SU-DHL-6 (cell line): Measurements from ENCODE around the gene DUSP6.

ENCODE experiments used
- H2AFZ ChIP-seq: fragments of 200-600 bp; sonication (generic); 2 replicates; pipeline ENCODE4 v1.6.1; 2014; ENCODE audit warnings: low read depth, mild to moderate bottlenecking, moderate library complexity, mixed read lengths, antibody characterized with exemption, low read length; ENCODE audit not compliant: severe bottlenecking
- H3F3A ChIP-seq: fragments of 200-600 bp; shearing (Covaris generic); 2 replicates; pipeline ENCODE4 v1.6.0; 2016; ENCODE audit warnings: antibody characterized with exemption, mild to moderate bottlenecking; ENCODE audit not compliant: insufficient read depth
- H3K27ac ChIP-seq: fragments of 200-600 bp; sonication (generic); 2 replicates; pipeline ENCODE4 v1.5.1; 2016; ENCODE audit warnings: low read depth, mild to moderate bottlenecking, low read length, moderate library complexity, mixed read lengths
- H3K27me3 ChIP-seq: fragments of 200-600 bp; sonication (generic), shearing (Covaris generic); 2 replicates; pipeline ENCODE4 v1.6.0; 2014; ENCODE audit warnings: mild to moderate bottlenecking, low read length
- H3K36me3 ChIP-seq: fragments of 200-600 bp; sonication (generic); 2 replicates; pipeline ENCODE4 v1.6.1; 2014; ENCODE audit warnings: mild to moderate bottlenecking, low read length, mixed read lengths
- H3K4me2 ChIP-seq: fragments of 300-600, 200-600 bp; shearing (Covaris generic), sonication (generic); 2 replicates; pipeline ENCODE4 v1.6.0; 2014; ENCODE audit warnings: low read length, low read depth, mild to moderate bottlenecking; ENCODE audit not compliant: poor library complexity, severe bottlenecking
- H3K4me3 ChIP-seq: fragments of 200-600 bp; sonication (generic); 2 replicates; pipeline ENCODE4 v1.5.1; 2014; ENCODE audit warnings: antibody characterized with exemption, low read length, mild to moderate bottlenecking, mixed read lengths; ENCODE audit not compliant: insufficient read depth, poor library complexity, severe bottlenecking
- H3K79me2 ChIP-seq: fragments of 200-600 bp; sonication (generic); 2 replicates; pipeline ENCODE4 v1.6.1; 2014; ENCODE audit warnings: mild to moderate bottlenecking, low read length, moderate library complexity; ENCODE audit not compliant: insufficient read depth
- H3K9ac ChIP-seq: fragments of 200-600 bp; sonication (generic); 2 replicates; pipeline ENCODE4 v1.7.0; 2014; ENCODE audit warnings: mild to moderate bottlenecking, low read length
- H3K9me2 ChIP-seq: fragments of 200-600 bp; sonication (generic); replicated peaks from 2 replicates; pipeline ENCODE4 v1.6.1; 2014; ENCODE audit warnings: low read length; ENCODE audit not compliant: insufficient read depth
- H3K9me3 ChIP-seq: fragments of 200-600 bp; sonication (generic); 2 replicates; pipeline ENCODE4 v1.6.1; 2014; ENCODE audit warnings: low read length, mixed read lengths; ENCODE audit not compliant: insufficient read depth
- H4K20me1 ChIP-seq: fragments of 200-600 bp; sonication (generic); 2 replicates; pipeline ENCODE4 v1.6.1; 2014; ENCODE audit warnings: low read depth, mild to moderate bottlenecking, antibody characterized with exemption, low read length, moderate library complexity, mixed read lengths
- CTCF ChIP-seq: fragments of 200-600 bp; sonication (generic); IDR thresholded peaks from one replicate; pipeline ENCODE4 v1.5.1; 2017; ENCODE audit warnings: antibody characterized with exemption, mild to moderate bottlenecking, low read length, moderate library complexity; ENCODE audit not compliant: insufficient read depth, poor library complexity, severe bottlenecking
- EZH2phosphoT487 ChIP-seq: fragments of 200-600 bp; sonication (generic), shearing (Covaris generic); conservative IDR thresholded peaks from 2 replicates; pipeline ENCODE4 v1.6.1; 2018; ENCODE audit warnings: mild to moderate bottlenecking, antibody characterized with exemption, low read length, moderate library complexity, mixed read lengths

The DUSP6 gene

GRCh38 chr12:89366676-89367364, 14.5 kb upstream of the DUSP6 start:
- Histone ChIP-seq H3K9me3 (no peaks in the 10 kb centered on the region), H2AFZ (no peak overlapping the region), H3K36me3 (no peaks in the 10 kb centered on the region), H3K79me2 (no peaks in the 10 kb centered on the region), H3K4me3 (no peak overlapping the region), H3K4me2 (no peak overlapping the region), H3K27me3 (no peaks in the 10 kb centered on the region), H3K9ac (no peak overlapping the region), H4K20me1 (no peaks in the 10 kb centered on the region), H3K27ac (no peak overlapping the region), H3K9me2 (no peaks in the 10 kb centered on the region), H3F3A (no peaks in the 10 kb centered on the region)
- TF ChIP-seq CTCF, result no peak
- no peak for TF ChIP-seq EZH2phosphoT487

- Histone ChIP-seq H3K27me3 (no peaks in the 10 kb centered on the region), H4K20me1 (no peaks in the 10 kb centered on the region), H3K9me3 (no peaks in the 10 kb centered on the region), H3K27ac (no peak overlapping the region), H2AFZ (no peak overlapping the region), H3K9me2 (no peaks in the 10 kb centered on the region), H3K9ac (no peak overlapping the region), H3K4me2 (no peak overlapping the region), H3K36me3 (no peaks in the 10 kb centered on the region), H3K79me2 (no peaks in the 10 kb centered on the region), H3F3A (no peaks in the 10 kb centered on the region), H3K4me3 (no peak overlapping the region)
- TF ChIP-seq CTCF, result no peak
- no peak for TF ChIP-seq EZH2phosphoT487
Measured at GRCh38 chr12:89364631-89365030, 12.3 kb upstream of the DUSP6 start.

GRCh38 chr12:89364058-89364457, 11.8 kb upstream of the DUSP6 start:
- Histone ChIP-seq H3K79me2 (no peaks in the 10 kb centered on the region), H3K27me3 (no peaks in the 10 kb centered on the region), H3K4me2 (no peak overlapping the region), H3K9ac (no peak overlapping the region), H3K27ac (no peak overlapping the region), H2AFZ (no peak overlapping the region), H3K9me2 (no peaks in the 10 kb centered on the region), H3F3A (no peaks in the 10 kb centered on the region), H3K4me3 (no peak overlapping the region), H3K9me3 (no peaks in the 10 kb centered on the region), H4K20me1 (no peaks in the 10 kb centered on the region), H3K36me3 (no peaks in the 10 kb centered on the region)
- TF ChIP-seq EZH2phosphoT487 (no peak), CTCF (no peak)
